ENCODE results near the gene GNPNAT1. TPM values are rescaled to one million over a fixed set of nuclear protein-coding genes. Genes with fewer than 3 reads are reported as not detected.

Gene GNPNAT1
- total and polyA plus RNA-seq, 2 of the 8 experiments (the other 6 are each of a cell fraction or from before 2014, with no cell fraction given), result 25.5 to 54.1 TPM

DNA sequence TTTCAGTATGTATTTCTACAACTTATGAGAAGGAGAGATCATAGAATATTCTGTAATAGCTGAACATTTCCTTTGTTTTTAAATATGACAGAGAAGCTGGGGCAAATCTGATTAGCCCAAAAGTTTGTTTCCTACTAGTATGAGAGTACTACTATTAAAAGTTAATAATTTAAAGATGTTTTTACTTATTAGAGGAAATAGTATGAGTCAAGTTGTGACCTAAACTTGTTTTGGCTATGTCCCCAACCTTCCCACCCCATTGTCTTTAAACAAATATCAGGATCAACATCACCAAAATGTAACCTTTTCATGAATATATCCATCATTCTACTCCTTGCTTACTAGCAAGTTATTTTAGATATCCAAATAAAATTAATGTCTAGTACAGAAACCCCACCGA, 10.5 kb downstream of the GNPNAT1 start:
- DNase-seq (ENCODE audit: low read depth in 1 of 2, low spot score in 2 of 2) (no peak), FAIRE-seq (no peak)
- Histone ChIP-seq H4K8ac (ENCODE audit: extremely low read depth, insufficient read depth, low read length) (no peak overlapping the region), H3K4me3 (ENCODE audit: extremely low read depth in 1 of 4, insufficient read depth in 2 of 4, low read depth in 3 of 4, low read length in 4 of 4) (no peak overlapping the region), H2BK12ac (ENCODE audit: low read depth, low read length) (no peak overlapping the region), H3K14ac (ENCODE audit: insufficient read length) (no peak overlapping the region), H3K23ac (ENCODE audit: insufficient read length) (no peak overlapping the region), H3K36me3 (ENCODE audit: control insufficient read depth in 2 of 4, insufficient read depth in 4 of 4, low read length in 3 of 4) (peaks cover 2 to 63% (median 4%) of the 10 kb centered on the region in 4 experiments; a peak in 4 of 8 replicates), H3K79me2 (ENCODE audit: control insufficient read depth in 1 of 2, insufficient read depth in 2 of 2, low read length in 2 of 2) (no peaks in the 10 kb centered on the region), H2AK5ac (ENCODE audit: low read depth, low read length) (no peak overlapping the region), H3K4ac (replicated peaks; ENCODE audit: insufficient read length, low read depth, low read length) (no peak overlapping the region), H4K20me1 (replicated peaks in 1 of 2; ENCODE audit: control insufficient read depth in 1 of 2, insufficient read depth in 2 of 2, low read length in 2 of 2) (no peaks in the 10 kb centered on the region), H4K91ac (replicated peaks; ENCODE audit: insufficient read length, low read length) (no peak overlapping the region), H4K5ac (ENCODE audit: insufficient read length, low read depth, low read length) (no peak overlapping the region), H3K18ac (ENCODE audit: extremely low read depth, low read length) (no peak overlapping the region), H3K23me2 (ENCODE audit: low read depth, low read length) (no peaks in the 10 kb centered on the region), H3K4me2 (ENCODE audit: insufficient read depth in 1 of 2, low read depth in 2 of 2, low read length in 2 of 2) (no peak overlapping the region), H3K9ac (replicated peaks in 1 of 4; ENCODE audit: extremely low read depth in 1 of 4, low read depth in 3 of 4, low read length in 3 of 4) (no peak overlapping the region), H2BK20ac (ENCODE audit: low read length) (no peak overlapping the region), H3K9me3 (ENCODE audit: insufficient read depth in 2 of 2, low read depth in 1 of 2, low read length in 1 of 2) (no peaks in the 10 kb centered on the region), H2BK15ac (ENCODE audit: low read length) (no peak overlapping the region), H3K4me1 (replicated peaks in 1 of 4; ENCODE audit: control insufficient read depth in 3 of 4, insufficient read depth in 4 of 4, low read length in 3 of 4) (no peaks in the 10 kb centered on the region), H3K27me3 (replicated peaks in 1 of 4; ENCODE audit: control insufficient read depth in 3 of 4, extremely low read depth in 1 of 4, insufficient read depth in 3 of 4, low read length in 3 of 4) (no peaks in the 10 kb centered on the region), H2BK5ac (ENCODE audit: low read depth, low read length) (no peak overlapping the region), H3K79me1 (ENCODE audit: low read depth, low read length) (no peaks in the 10 kb centered on the region), H3K56ac (replicated peaks; ENCODE audit: insufficient read length, low read depth, low read length) (no peak overlapping the region), H2AFZ (ENCODE audit: low read length) (no peak overlapping the region), H2BK120ac (replicated peaks; ENCODE audit: low read depth, low read length) (no peak overlapping the region), H3K27ac (ENCODE audit: low read depth, low read length) (no peak overlapping the region)
- ChIA-PET CTCF (ENCODE audit: partially characterized antibody) (no interaction called here), POLR2A (ENCODE audit: partially characterized antibody) (interaction anchor here (1.0 to 1.4 kb wide), 2 partner anchors 10 to 39 kb away, joined by 3 read pairs; no protein-coding TSS in a partner anchor)
- WGBS, 2 experiments (ENCODE audit: extremely low coverage in 1 of 2, insufficient coverage in 1 of 2, insufficient read length in 1 of 2, insufficient replicate concordance in 2 of 2, low coverage in 1 of 2, low lambda C conversion rate in 2 of 2, missing lambda C conversion rate in 1 of 2), result 79% methylated on average over 1 of the region's 1 CpG; no CpG with 5 or more reads in 1 of the 2 experiments
- TF ChIP-seq SIX5 (IDR thresholded peaks at IDR 0.05; ENCODE audit: low read depth, low read length) (no peak), JUND (IDR thresholded peaks at IDR 0.05; ENCODE audit: low read length) (no peak), HDAC2 (IDR thresholded peaks at IDR 0.05; ENCODE audit: borderline replicate concordance in 1 of 2, low read depth in 2 of 2, low read length in 2 of 2) (no peak), RBBP5 (IDR thresholded peaks at IDR 0.05; ENCODE audit: borderline replicate concordance, low read depth, low read length) (no peak), ATF2 (IDR thresholded peaks at IDR 0.05; ENCODE audit: low read length) (no peak), KDM5A (IDR thresholded peaks at IDR 0.05; ENCODE audit: low read length) (no peak), E2F6 (IDR thresholded peaks at IDR 0.05) (no peak)

All from H1 (cell line).